ENCODE measurements around the gene SLC25A4.
"Not testable (repeated sequence)": the region's sequence is repeated elsewhere in the genome, so short reads cannot be mapped to it uniquely, and the experiment has no call there.

SLC25A4 gene

GRCh38 chr4:185186769-185187168 is 43.7 kb downstream of the SLC25A4 start:
- DNase-seq, result no peak

- no peak for DNase-seq
Observed at GRCh38 chr4:185189606-185190305, 46.7 kb downstream of the SLC25A4 start.

GRCh38 chr4:185190306-185190856 is 47.3 kb downstream of the SLC25A4 start:
- DNase-seq, result no peak

- DNase-seq, result no peak
Observed at GRCh38 chr4:185192059-185192458, 49.0 kb downstream of the SLC25A4 start.

GRCh38 chr4:185194924-185195888 is 52.1 kb downstream of the SLC25A4 start:
- DNase-seq, result no peak

- DNase-seq, result no peak
Observed at GRCh38 chr4:185196437-185196836, 53.4 kb downstream of the SLC25A4 start.

- DNase-seq, result not testable (repeated sequence)
Observed at GRCh38 chr4:185198189-185198588, 55.1 kb downstream of the SLC25A4 start.

Measured in CD4-positive, alpha-beta T cell treated with Interleukin-15 for 1 hour (primary cell).